ENCODE data around the gene SERPINB1.
"Not testable (repeated sequence)": the region's sequence is repeated elsewhere in the genome, so short reads cannot be mapped to it uniquely, and the experiment has no call there.

The SERPINB1 gene

DNA sequence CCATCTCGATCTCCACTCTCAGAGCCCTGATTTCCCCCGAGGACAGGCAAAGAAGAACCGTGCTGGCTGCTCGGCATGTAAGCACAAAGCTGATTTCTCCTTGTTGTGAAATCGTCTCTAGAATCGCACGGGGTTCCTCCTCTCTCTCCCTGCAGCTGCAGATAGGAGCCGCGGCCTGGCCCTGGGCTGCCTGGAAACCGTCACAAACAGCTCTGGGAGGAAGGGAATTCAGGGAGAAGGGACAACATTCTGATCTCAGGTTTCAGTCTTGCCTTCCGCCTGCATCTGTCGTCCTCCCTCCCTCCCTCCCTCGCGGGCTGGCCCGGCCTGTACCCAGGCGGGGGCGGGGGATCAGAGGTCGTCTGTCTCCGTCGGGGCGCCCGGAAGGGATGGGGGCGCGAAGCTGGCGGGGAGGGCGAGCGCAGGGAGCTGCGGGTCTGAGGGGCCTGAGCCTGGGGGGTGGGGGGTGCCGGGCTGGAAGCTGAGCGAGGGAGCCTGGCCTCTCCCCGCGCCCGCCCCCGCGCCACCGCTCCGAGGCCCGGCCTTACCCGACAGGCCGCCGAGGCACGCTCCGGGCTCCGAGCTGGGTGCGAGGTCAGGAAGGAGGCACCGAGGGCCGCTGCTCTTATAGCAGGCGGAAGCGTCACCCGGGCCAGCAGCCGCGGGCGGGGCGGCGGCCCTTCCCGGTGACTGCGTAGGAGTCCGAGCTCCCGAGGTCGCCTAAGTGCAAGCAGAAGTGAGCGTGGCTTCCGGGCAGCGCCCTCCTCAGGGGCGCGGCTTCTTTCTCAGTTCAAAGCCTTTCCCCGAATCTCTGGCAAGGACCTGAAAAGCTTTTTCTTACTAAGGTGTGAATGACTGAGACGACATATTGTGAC lies at the start of gene SERPINB1:
Gene SERPINB1 (minus strand): TSS at position 600 of the 875 bp plus-strand sequence. CDS start 1,277 bp downstream, outside the sequence.
- peak; percentile 71 for DNase-seq (ENCODE audit: low read depth)

DNA sequence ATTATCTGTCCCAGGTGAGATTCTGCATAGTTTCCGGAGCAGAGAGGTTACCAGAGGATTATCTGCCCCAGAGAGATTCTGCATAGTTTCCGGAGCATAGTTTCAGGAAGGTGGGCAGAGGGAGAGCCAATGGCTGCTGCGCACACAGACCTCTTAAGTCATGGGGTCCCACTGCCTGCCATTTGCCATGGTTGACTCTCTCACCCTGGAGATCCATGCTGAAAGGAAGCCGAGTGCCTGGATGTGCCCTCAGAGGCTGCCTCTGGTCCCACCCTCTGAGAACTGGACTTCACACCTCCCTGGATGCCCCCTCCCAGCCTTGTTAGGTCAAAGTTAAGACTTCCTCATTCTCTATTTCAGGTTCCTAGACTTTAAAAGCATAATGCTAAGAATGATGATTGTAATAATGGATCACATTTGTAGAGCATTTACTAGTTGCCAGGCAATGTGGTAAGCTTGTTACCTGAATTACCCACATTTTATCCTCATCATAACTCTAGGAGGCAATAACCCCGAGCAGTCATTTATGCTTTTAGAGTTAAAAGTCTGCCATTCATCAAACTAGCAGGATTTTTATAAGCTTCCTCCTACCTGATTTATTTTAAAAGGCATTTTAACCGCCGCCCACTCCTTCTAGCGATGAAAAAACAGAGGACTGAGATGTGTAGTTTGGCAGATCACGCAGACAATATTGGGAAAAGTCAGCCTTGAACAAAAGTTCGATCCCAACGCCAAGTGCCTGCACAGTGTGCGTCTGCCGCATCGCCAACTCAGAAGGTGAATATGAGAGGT lies 49.5 kb upstream of the SERPINB1 start:
- DNase-seq (ENCODE audit: low read depth) = no peak

DNA sequence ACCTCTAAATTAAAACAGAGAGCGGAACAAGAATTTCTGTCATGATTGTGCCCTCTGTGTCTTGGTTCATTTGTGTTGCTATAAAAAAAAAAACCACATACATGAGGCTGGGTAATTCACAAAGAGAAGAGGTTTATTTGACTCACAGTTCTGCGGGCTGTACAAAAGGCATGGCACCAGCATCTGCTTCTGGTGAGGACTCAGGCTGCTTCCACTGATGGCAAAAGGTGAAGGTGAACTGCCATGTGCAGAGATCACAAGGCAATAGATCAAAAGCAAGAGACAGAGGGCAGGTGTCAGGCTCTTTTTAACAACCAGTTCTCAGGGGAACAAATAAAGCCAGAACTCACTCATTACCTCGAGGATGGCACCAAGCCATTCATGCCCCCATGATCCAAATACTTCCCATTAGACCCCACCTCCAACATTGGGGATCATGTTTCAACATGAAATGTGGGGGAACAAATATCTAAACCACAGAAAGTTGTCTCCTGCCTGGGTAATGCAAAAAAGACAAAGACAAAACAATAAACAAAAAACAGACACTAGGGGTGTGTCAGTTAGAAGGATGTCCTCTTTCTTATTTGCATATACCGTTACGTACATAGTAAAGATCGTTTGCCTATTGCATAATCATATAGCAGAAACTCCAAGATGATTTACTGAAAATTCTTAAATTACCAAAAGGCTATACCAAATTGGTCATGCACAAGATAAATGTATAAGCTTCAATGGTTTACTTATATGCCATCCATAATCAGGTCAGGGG lies 44.5 kb upstream of the SERPINB1 start:
- DNase-seq (ENCODE audit: low read depth) = no peak

DNA sequence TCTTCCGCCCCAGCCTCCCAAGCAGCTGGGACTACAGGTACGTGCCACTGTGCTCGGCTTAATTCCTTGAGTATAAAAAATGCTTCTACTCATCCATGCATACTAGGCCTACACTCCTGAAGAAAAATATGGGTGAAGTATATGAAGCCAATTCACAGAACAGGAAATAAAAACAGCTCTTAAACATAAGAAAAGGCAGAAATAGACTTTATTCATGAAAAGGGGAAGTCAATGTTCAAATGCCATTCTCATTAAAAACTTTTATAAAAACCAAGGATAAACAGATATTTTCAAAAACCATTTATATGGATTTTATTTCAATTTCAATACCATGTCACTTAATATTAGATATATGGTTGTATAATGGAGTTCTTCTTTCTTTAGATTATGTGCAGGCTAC lies 43.1 kb upstream of the SERPINB1 start:
- DNase-seq (ENCODE audit: low read depth) = no peak

DNA sequence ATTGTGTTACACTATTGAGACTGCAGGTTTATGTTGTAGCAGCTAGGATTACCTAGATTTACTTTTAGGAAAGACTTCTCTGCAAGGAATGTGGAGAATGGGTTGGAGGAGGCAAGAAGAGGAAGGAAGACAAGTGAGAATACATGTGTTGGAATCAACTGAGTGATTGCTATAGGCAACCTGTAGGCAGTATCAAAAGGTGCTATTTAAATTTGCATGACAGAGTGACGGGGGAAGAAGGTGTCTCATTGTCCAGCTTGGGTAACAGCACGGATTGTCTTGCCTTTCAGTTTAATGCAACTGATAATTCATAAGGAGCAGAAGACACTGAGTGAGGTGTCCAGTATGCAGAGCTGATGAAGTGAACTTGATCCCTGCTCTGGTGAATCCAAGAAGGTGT lies 42.0 kb upstream of the SERPINB1 start:
- DNase-seq (ENCODE audit: low read depth) = no peak

DNA sequence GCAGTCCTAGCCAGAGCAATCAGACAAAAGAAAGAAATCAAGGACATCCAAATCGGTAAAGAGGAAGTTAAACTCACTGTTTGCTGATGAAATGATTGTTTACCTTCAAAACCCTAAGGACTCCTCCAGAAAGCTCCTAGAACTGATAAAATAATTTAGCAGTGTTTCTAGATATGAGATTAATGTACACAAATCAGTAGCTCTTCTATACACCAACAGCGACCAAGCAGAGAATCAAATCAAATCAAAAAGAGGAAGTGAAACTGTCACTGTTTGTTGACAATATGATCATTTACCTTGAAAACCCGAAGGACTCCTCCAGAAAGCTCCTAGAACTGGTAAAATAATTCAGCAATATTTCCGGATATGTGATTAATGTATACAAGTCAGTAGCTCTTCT lies 39.8 kb upstream of the SERPINB1 start:
- DNase-seq (ENCODE audit: low read depth) = no peak

DNA sequence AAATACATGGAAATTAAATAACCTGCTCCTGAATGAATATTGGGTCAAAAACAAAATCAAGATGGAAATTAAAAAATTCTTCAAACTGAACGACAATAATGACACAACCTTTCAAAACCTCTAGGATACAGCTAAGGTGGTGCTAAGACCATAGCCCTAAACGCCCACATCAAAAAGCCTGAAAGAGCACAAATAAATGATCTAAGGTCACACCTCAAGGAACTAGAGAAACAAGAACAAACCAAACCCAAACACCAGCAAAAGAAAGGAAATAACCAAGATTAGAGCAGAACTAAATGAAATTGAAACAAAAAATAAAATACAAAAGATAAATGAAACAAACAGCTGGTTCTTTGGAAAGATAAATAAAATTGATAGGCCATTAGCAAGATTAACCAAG lies 38.5 kb upstream of the SERPINB1 start:
- DNase-seq (ENCODE audit: low read depth) = not testable (repeated sequence)

DNA sequence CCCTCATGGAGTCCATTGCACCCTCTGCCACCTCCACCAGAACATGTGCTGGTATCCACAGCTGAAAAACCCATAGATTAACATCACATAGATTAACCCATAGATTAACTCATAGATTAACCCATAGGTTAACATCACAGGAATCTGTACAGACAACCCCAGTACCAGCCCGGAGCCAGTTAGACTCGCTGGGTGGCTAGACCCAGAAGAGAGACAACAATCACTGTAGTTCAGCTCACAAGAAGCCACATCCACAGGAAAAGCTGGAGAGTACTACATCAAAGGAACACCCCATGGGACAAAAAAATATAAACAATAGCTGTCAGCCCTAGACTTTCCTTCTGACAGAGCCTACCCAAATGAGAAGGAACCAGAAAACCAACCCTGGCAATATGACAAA lies 36.3 kb upstream of the SERPINB1 start:
- no peak for DNase-seq (ENCODE audit: low read depth)

DNA sequence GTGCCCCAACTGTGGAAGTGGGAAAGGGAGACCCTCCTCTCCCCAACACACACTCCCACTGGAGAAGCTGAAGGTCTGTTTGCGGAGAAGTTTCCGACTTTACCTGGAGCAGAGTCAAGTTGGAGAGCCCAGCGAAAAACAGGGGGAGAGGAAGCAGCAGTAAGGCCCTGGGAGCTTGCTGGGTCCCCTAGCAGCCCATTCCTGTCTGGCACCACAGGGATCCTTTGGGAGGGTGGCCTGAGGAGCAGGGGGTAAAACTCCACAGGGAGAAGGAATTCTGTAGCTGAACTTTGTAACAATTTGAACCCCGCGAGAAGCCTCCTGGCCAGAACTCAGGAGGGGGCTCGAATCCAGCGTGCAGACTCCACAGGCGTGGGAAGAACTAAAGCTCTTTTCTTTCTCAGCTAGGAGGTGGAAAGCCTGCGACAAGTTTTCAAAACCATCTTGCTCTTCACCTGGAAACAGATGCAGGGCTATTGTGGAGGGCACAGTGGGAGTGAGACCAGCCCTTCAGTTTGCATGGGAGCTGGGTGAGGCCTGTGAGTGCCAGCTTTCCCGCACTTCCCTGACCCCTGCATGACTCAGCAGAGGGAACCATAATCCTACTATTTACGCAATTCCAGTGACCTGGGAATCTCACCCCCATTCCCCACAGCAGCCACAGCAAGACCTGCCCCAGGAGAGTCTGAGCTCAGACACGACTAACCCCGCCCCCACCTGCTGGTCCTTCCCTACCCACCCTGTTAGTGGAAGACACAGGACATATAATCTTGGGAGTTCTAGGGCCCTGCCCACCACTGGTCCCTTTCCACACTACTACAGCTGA lies 35.6 kb upstream of the SERPINB1 start:
- DNase-seq (ENCODE audit: low read depth) = no peak

DNA sequence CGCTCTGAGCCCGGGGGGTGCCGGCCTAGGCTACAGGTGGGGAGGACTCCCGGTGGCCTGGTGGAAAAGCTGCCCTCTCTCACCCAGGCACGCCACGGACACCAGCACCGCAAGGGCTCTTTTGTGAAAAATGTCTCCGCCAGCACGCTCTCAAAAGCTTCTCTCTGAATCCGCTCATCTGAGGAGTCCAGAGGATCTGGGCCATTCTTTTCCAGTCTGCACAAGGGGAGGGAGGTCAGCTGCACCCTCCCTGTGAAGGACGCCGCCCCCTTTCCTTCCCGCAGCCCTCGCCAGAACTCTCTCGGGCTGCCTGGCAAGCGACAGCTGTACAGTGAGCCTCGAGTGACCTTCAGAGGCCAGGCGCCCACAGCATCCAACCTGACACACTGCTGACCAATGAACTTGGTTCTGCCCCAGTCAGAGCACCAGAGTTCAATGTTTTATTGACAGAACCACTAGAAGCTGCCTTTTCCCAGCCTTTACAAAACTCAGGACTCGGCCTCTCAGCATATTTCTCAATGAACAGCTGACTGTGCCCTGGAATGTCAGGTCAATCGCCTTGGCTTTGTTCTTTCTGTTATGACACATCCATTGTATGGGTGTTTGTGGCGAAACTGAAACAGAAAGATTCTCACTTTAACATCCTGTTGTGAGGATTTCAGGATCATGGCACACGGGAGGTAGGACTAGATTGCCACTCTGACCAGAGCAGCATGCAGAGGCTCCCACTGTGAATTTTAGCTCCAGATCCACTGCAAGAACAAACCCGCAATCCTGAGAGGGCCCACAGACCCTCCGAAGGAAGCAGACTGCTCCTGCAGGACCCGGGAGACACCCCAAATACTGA lies 34.8 kb upstream of the SERPINB1 start:
- DNase-seq (ENCODE audit: low read depth) = peak; percentile 79

DNA sequence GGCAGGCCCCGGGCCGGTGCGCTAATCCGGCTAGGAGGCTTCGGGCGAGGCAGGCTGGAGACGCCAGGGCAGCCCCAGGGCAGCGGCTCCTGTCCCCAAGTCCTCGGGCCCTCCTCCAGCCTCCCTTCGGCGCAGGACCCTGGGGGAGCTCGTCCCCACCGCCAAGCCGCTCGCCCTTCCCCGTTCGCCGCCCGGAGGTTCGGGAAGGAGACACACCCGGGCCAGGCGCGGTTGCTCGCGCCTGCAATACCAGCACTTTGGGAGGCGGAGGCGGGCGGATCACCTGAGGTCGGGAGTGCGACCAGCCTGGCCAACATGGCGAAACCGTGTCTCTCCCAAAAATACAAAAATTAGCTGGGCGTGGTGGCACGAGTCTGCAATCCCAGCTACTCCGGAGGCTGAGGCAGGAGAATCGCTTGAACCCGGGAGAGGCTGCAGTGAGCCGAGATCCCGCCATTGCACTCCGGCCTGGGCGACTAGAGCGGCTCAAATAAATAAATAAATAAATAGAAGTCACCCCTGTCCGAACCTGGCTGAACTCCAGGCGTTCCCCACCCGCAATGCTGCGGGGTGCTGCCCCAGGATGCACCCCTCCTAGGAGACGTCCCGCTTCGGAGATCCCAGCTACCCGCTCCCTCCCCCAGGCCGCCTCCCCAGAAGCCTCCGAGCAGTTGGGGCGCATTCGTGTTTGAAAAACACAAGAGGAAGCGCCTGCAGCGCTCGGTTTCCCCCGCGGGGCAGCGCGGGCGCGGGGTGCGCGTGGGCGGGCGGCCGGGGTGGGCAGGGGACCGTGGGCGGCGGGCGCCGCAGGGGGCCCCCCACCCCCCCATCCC lies 33.9 kb upstream of the SERPINB1 start:
- DNase-seq (ENCODE audit: low read depth) = no peak

DNA sequence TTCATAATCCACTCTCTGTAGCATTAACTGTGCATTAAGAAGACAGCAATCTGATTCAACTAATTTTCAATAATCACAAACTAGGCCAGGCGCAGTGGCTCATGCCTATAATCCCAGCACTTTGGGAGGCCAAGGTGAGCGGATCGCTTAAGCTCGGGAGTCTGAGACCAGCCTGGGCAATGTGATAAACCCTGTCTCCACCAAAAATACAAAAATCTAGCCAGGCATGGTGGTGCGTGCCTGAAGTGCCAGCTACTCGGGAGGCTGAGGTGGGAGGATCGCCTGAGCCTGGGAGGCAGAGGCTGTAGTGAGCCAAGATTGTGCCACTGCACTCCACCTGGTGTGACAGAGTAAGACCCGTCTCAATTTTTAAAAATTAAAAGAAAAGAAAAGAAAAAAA lies 32.0 kb upstream of the SERPINB1 start:
- DNase-seq (ENCODE audit: low read depth) = no peak

DNA sequence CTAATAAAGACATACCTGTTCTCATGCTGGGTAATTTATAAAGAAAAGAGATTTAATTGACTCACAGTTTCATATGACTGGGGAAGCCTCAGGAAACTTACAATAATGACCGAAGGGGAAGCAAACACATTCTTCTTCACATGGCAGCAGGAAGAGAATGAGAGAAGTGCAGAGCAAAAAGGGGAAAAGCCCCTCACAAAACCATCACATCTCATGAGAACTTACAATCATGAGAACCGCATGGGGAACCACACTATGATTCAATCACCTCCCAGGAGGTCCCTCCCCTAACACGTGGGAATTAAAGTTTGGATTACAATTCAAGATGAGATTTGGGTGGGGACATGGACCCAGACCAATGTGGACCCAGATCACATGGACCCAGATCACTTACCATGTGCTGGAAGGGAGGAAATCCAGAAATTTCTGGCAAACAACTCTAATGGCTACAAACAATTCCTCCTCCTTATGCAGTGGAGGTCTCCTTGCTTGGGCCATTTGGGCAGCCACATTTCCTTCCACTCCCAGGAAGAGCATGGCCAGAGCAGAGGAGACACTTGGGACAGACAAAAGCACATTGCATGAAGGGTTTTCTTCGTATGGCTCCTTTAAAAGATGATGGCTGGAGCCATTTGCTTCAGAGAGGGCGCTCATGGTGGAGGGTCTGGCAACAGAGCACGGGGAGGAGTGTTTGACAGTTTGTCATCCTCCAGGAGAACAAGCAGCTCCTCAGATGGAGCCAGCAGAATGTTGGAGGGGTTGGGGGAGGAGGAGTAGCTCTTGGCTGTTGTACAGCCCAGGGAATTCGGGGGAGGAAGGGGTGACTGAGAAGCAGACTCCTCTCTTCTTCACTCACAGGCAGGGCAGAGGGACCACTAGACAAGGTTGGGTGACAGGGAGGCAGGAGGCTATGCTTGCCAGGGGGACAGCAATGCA lies 31.0 kb upstream of the SERPINB1 start:
- DNase-seq (ENCODE audit: low read depth) = no peak

DNA sequence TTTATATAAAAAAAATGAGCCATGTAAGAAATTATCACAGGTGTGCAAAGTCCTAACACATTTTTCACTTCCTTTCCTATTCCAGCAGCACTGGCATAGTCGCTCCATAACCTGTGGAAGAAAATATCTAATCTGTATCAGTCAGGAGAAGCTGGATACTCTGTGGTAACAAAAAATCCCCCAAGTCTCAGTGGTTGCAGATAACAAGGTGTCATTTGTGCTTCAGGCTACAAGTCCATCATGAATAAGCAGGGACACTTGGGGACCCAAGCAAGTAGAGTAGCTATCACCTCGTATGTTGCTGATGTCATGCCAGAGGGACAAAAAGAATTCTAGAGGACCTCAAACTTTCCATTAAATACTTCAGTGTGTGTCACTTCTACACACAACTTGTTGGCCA lies 30.3 kb upstream of the SERPINB1 start:
- DNase-seq (ENCODE audit: low read depth) = no peak

DNA sequence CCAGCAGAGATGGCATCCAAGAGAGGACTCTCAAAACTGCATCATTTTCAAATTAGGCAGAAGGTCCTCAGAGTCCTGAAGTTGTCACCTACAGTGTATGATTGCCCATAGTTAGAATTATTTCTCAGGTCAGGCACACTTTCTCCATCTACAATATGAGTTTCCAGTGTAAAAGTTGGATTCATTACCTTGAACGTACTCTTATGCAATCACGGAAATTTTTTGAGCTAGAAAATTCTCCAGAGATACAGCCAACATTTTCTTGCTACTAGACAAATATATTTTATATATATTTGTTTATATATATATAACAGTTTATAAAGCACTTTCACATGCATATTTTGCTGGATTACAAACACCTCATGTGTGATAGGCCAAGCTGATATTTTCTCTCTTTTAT lies 29.4 kb upstream of the SERPINB1 start:
- DNase-seq (ENCODE audit: low read depth) = no peak

DNA sequence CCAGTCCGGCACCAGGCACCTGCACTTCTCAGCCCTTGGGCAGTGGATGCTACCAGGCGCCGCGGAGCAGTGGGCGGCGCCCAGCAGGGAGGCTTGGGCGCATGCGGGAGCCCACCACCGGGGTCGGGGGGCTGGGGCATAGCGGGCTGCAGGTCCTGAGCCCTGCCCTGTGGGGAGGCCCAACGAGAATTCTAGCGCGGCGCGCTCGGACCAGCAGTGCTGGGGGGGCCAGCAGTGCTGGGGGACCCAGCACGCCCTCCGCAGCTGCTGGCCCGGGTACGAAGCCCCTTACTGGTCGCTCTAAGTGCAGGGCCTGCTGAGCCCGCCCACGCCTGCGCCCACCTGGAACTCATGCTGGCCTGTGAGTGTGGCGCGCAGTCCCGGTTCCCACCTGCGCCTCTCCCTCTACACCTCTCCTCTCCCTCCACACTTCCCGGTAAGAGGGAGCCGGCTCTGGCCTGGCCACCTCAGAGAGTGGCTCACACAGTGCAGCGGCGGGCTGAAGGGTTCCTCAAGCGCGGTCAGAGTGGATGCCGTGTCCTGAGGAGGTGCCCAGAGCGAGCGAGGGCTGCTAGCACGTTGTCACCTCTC lies 28.5 kb upstream of the SERPINB1 start:
- no peak for DNase-seq (ENCODE audit: low read depth)

DNA sequence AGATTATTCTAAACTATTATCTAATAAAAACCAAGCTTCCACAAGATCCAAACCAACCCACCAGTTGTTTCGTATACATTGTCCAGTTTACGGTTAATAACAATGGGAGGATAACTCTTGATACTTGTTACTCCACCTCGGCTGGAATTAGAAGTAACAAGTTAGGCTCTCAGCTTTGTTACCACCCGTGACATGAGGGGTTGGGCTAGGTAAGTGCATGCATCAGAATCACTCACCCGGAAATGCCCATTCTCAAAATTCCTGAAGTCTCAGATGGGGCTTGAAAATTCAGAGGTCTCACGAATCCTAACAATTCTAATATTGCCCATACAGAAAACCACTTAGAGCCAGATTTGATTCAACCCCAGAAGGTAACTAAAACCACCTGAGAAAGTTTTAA lies 27.0 kb upstream of the SERPINB1 start:
- DNase-seq (ENCODE audit: low read depth) = no peak

DNA sequence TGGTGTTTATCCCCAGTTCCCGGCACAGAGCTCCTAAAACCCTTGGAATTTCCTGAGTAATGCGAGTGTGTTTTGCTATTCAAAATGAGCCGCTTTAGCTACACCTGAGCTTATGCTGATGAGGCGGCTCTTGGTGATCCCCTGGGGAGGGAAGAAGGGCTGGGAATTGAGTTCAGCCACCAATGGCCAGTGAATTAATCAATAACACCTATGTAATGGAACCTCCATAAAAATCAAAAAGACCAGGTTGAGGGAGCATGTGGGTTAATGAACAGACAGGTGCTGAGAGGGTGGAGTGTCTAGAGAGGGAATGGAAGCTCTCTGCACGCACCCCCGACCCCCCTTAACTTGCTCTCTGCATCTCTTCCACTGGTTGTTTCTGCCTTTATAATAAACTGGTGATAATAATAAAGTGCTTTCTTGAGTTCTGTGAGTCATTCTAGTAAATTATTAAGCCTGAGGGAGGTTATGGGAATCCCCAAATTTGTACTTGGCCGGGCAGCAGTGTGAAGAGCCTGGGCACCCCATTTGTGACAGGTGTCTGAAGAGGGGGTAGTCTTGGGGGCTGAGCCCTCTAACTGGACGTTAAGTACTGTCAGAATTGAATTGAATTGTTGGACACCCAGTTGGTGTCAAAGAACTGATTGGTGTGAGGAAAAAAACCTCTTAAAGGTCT lies 24.6 kb upstream of the SERPINB1 start:
- no peak for DNase-seq (ENCODE audit: low read depth)
